GM19025 (cell line): ENCODE results near the gene SRPK2.

Experiments
- ATAC-seq: cut with Tn5 transposase; IDR thresholded peaks from one replicate; pipeline ENCODE4 v1.9.1; 2021; ENCODE audit warnings: mild to moderate bottlenecking, low read depth, moderate library complexity; ENCODE audit not compliant: unreplicated experiment

Gene SRPK2

DNA sequence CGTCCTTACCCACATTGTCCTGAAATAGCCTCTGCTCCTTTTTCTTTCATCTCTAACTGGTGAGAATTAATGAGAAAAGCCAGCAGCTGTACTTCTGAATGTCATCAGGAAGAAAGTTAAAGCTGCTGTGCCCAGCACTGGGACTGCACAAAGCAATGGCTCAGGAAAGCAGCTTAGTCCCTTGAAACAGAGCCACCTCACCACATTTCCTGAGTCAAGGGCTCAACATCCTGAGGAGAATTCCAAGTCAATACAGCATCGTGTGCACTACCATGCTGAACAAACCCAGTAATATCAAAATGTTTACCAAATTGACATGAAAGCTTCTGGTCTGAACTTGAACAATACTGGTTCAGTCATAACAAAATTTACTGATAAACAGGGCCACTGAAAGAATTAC lies 234.6 kb downstream of the SRPK2 start:
- no peak for ATAC-seq

DNA sequence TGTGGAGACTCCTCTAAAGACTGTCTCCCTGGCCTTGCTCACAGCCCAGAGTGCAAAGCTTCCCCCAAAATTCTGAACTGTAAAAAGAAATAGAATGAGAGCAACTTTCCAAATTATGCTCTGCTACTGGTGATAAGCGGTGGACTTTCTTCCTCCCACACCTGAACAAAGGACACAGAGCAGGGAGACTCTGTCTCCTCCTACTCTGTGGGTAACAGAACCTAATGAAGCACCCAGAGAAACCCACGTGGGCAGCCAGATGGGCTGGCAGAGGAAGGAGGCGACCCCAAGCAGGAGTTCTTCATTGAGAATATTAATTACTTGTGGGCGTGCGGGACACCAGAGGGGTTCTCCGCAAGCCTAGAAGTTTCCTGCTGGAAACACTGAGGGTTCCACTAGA lies 235.2 kb downstream of the SRPK2 start:
- ATAC-seq, result no peak

- ATAC-seq, result no peak
These were observed 237.6 kb downstream of the SRPK2 start for GRCh38 chr7:105151152-105151551.

DNA sequence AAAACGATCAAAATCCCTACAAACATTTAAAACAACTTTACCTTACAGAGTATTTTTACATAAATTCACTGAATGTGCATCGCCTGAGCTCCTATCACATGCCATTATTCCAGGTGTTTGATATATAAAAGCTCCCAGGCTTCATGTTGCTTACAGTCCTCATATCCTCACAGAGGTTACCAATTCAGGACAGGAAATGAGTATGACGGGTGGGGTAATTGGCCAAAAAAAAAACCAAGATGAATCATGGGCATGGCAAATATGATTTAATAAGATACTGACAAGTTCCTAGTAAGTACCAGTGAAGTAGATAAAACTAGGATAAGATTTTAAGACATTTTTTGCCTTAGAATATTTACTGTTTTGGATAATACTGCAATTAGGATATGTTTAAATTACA lies 238.9 kb downstream of the SRPK2 start:
- no peak for ATAC-seq

DNA sequence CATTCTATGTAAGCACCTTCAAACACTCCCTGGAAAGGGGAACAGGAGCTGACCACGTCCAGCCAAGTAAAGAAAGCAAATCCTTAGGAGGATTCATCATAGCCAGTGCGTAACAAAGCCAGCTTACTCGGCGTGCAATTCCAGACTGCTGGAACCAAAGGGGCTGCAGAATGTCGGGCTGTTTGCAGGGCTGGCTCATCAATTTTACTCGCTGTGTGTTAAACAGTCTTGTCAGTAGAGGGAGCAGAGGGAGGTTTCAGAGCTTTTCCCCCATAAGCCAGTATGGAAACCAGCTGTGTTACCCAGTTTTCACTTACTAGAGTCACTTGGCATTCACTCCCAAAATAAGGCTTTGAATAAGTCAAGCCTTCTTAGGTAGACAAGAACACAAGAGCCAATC lies 247.7 kb downstream of the SRPK2 start:
- ATAC-seq, result no peak

DNA sequence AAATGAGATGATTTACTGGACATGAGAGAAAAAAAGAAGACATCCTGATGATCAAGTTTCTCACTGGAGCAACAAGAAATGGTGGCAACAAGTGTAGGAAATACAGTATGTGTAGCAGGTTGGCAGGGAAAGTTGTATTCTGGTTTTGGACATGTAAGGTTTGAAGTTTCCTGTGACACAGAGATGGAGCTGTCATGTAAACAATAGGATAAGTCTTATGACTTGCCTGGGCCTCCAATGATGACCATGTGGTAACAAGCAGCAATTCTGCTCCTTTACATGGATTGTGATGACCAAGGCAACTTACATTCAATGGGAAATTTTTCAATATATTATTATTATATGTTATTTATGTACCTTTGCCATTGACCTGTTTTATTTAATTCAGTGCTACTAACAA lies 249.3 kb downstream of the SRPK2 start:
- ATAC-seq, result no peak

DNA sequence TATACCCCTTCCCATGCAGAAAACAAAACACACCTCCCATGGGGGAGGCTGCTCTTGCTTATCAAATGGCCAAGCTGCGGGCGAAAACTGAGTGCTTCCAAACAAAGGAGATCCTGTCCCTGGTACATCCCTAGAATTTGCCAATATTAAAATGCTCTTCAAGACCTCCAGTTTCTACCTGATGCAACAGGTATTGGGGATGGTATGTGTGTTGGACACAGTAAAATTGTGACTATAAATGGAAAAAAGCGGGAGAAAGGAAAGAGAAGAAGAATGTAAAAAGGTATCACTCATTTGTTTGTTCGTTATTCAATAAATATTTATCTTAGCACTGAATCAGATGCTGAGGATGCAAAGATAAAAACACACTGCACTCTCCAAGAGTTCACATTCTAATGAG lies 250.8 kb downstream of the SRPK2 start:
- no peak for ATAC-seq

DNA sequence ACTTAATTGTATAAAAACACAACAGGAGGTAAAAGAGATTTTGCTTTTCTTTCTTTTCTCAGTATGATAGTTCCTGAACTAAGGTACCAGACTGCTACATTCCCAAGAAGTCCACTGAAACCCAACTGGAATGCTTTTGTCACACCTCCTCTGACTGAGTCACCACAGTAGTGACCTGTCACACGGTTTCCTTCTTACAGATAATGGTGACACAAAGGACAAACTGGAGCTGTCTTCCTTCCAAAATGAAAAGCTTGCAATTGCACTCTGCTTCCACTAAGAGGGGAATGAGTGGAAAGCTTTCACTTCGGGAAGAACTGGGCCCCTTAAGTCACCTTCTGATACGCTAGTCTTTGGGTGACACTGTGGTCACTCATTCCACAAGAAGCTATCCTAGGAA lies 252.5 kb downstream of the SRPK2 start:
- no peak for ATAC-seq

DNA sequence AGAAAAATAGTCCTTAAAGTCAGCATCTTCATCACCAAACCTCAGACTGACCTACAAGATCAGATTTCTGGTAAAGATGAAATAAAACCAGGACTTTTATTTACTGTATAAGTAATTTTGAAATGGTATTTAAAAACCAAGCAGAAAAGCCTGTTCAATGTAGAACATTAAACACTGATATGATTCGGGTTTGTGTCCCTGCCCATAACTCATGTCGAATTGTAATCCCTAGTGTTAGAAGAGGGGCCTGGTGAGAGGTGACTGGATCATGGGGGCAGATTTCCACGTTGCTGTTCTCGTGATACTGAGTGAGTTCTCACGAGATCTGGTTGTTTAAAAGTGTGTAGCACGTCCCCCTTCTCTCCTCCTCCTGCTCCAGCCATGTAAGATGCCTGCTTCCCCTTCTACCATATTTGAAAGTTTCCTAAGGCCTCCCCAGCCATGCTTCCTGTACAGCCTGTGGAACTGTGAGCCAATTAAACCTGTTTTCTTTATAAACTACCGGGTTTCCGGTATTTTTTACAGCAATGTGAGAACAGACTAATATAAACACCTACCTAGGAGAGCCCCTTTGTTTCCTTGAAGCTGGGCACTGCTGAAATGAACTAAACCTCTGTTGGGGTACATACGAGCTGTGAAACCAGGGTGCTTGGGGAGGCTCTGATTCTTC lies 254.6 kb downstream of the SRPK2 start:
- no peak for ATAC-seq

DNA sequence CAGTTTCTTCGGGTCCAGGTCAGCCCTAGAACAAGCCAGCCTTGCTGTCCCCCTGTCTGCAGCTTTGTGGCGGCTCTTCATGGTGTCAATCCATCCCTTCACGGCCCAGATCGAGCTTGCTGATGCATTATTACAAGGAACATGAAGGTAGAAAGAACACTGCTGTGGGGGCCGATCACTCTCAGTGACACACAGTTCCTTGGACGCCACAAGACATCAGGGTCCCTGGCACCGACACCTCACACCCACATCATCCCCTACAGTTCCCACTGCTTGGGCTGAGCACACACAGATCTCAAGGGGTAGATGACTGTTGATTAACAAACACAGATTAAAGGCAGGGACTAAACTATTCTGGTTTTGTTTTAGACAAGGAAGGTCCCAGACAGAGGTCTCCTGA lies 255.4 kb downstream of the SRPK2 start:
- ATAC-seq, result no peak

DNA sequence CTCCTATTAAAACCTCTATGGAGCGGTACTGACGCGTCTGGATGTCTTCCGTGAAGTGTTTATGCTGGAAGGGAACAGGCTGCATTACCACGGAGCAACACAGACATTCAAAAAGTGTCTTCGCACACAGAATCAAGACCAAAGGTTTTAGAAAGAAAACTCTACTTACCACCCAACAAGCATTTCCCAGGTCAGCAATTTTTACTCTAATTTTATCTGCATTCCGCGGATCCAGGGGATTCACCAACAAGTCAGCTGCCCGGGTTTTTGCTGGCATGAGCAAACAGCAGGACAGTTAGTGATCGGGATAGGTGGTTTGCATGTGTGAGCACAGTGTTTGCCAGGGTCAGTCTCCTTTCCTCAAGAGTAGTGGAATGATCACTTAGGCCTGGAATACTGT lies 255.9 kb downstream of the SRPK2 start:
- ATAC-seq, result no peak

DNA sequence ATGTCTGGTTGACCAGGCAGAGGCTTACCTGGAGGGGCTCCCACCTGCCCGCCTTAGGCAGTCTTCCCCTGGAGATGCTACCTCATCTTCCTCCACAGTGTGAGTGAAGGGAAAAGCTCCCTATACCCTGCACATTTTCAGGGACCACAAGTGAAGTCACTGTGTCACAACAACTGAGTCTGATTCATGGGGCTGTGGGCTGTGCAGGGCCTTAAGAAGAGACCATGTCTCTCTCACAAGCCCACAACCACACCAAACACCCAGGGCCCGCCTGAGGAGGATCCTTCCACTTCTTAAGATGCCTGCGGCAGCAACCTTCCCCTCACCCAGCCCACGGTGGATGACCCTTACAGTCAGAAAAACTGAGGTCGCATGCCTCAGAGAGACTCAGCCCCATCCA lies 256.4 kb downstream of the SRPK2 start:
- ATAC-seq, result no peak

DNA sequence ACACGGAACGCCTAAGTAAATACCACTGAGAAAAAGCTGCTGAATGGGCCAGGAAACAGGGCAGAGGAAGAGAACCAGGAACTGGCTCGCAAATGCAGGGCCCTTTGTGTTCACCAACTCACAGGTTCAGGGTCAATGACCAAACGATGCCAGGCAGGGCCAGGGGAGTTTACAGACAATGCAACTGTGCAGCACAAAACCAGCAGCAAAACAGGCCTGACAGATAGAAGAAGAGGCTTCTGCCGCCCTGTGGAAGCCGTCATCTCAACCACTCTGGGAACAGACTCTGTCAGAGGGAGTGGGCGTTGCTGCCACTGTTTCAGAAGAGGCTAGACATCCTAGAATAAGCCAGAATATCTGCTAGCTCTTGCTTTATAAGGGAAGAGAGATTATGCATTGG lies 256.8 kb downstream of the SRPK2 start:
- no peak for ATAC-seq

GRCh38 chr7:105131033-105131656 lies 257.6 kb downstream of the SRPK2 start:
- ATAC-seq, result peak; percentile 65

DNA sequence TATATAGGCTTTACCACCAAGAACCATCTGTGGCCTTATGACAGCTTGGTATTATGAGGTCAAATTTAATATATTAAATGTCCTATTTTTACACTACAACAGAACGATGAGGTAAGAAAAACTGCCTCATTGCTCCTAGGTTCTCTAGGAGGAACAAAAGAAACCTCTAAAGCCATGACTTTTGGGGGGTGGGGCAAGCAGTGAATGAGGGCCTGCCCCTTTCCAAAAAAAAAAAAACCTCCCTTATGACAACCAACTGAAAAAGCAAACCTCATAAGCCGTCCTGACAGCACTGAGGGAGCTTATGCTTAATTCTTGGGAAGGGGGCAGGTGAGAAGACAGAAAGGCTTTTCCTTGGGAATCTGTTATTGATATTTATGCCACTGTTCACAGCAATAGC lies 258.1 kb downstream of the SRPK2 start:
- ATAC-seq, result no peak

DNA sequence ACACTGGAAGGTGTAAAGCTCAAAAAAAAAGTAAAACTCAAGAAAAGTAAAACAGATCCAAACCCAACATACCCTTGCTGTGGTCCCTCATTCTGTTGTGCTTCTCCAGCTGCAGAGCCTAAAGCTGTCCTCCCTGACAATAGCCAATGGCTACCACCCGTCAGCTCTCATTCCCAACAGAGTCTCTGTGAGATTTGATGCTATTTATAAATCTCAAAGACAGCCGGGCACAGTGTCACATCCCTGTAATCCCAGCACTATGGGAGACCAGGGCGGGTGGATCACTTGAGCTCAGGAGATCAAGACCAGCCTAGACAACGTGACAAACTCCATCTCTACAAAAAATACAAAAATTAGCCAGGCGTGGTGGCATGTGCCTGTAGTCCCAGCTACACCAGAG lies 258.7 kb downstream of the SRPK2 start:
- ATAC-seq, result no peak

DNA sequence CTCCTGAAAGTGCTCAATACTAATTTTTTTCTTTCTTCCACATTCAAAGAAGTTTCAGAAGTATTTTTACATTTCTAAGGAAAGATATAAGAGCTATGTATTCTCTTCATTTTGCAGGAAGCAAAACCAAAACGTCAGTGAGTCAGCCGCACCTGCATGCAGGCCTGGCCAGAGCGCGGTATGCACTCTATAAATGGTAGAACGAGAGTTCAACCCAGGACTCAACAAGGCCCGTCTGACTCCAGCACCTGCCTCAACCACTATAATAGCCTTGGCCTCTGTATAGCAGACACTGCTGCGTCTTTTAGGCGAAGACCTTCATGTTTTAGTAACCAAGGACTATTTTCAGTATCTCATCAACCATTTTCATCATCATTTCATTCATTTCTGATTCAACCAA lies 261.5 kb downstream of the SRPK2 start:
- no peak for ATAC-seq

DNA sequence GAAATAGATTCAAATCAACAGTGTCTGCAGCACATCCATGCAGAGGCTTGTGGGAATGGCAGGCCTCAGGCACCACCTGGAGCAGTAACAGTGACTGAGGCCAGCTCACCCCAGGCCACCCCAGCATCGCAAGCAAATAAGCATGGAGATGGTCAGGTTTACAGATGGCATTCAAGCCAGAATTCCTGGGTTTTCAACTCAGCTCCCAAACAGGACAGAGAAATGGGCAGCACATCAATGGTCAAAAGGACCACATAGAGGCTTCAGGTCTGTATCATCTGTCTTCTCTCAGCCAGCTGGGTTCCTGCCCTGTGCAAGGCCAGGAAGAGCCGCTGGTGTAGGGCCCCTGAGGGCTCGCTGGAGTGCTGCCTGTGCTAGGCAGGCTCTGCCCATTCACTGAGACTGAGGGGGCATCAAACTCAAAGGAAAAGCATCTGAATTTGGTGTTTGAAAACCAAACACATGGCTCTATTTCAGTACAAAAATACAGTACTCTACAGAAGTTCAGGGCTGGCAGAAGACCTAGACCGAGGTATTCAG lies 262.2 kb downstream of the SRPK2 start:
- ATAC-seq, result no peak

- ATAC-seq, result no peak
These were observed 263.0 kb downstream of the SRPK2 start for GRCh38 chr7:105125745-105126144.

DNA sequence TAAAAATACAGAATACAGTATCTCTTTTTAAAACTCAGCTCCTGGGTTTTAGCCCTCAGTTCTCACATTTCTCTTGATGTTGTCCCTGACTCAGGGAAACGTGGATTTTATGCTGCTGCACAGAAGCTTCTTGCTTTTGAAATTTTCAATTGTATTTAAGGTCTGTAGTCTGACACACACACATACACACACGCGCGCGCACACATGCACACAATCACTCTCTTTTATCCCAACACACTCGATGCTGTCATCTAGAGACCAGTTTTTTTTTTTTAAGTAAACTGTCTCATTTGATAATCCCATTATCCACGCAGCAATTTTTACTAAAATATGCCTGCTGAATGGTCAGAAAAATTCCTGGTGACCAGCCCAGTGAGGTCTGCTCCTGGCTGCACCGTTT lies 266.1 kb downstream of the SRPK2 start:
- no peak for ATAC-seq

GRCh38 chr7:105118612-105119600 lies 269.8 kb downstream of the SRPK2 start:
- ATAC-seq, result no peak
